ENCODE measurements around the gene ANKS6. TPM values are rescaled to one million over a fixed set of nuclear protein-coding genes. Genes with fewer than 3 reads are reported as not detected.

ANKS6 gene
- total and polyA plus RNA-seq, 2 of the 8 experiments (the other 6 are each of a cell fraction or from before 2014, with no cell fraction given) = 34.1 to 56.3 TPM

DNA sequence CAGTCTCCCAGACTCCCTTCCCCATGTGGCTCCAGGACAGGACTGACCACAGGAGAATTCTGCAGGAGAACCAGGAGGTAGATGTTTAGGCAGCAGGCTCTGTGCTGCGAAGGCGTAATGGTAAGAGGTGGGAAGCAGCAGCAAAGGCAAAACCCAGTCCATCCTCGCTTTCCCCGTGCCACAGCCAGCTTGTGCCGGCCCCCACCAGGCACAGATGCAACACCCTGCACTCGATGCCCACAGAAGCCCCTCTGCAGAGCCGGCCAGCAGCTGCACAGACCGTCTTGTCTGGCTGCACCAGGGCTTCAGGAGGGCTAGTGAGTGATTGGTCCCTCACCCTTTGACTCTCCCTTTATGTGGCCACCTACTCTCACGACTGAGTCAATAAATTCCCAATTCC is 28.0 kb downstream of the ANKS6 start:
- Histone ChIP-seq H2BK20ac (ENCODE audit: low read length) (no peak overlapping the region), H2AK5ac (ENCODE audit: low read depth, low read length) (no peak overlapping the region), H3K36me3 (ENCODE audit: control insufficient read depth in 2 of 4, insufficient read depth in 4 of 4, low read length in 3 of 4) (peaks cover 21 to 68% (median 46%) of the 10 kb centered on the region in 4 experiments; a peak in 7 of 8 replicates), H3K9me3 (ENCODE audit: insufficient read depth in 2 of 2, low read depth in 1 of 2, low read length in 1 of 2) (no peaks in the 10 kb centered on the region), H2BK12ac (ENCODE audit: low read depth, low read length) (no peak overlapping the region), H3K14ac (ENCODE audit: insufficient read length) (no peak overlapping the region), H3K18ac (ENCODE audit: extremely low read depth, low read length) (no peak overlapping the region), H3K27me3 (replicated peaks in 1 of 4; ENCODE audit: control insufficient read depth in 3 of 4, extremely low read depth in 1 of 4, insufficient read depth in 3 of 4, low read length in 3 of 4) (no peaks in the 10 kb centered on the region), H2BK15ac (ENCODE audit: low read length) (no peak overlapping the region), H4K20me1 (replicated peaks in 1 of 2; ENCODE audit: control insufficient read depth in 1 of 2, insufficient read depth in 2 of 2, low read length in 2 of 2) (peaks cover 0 to 9% of the 10 kb centered on the region in 2 experiments), H3K56ac (replicated peaks; ENCODE audit: insufficient read length, low read depth, low read length) (no peak overlapping the region), H2AFZ (ENCODE audit: low read length) (no peak overlapping the region), H3K27ac (ENCODE audit: low read depth, low read length) (no peak overlapping the region), H3K23me2 (ENCODE audit: low read depth, low read length) (no peaks in the 10 kb centered on the region), H3K4me3 (ENCODE audit: extremely low read depth in 1 of 4, insufficient read depth in 2 of 4, low read depth in 3 of 4, low read length in 4 of 4) (no peak overlapping the region), H3K4me2 (ENCODE audit: insufficient read depth in 1 of 2, low read depth in 2 of 2, low read length in 2 of 2) (no peak overlapping the region), H4K8ac (ENCODE audit: extremely low read depth, insufficient read depth, low read length) (no peak overlapping the region), H4K91ac (replicated peaks; ENCODE audit: insufficient read length, low read length) (no peak overlapping the region), H3K79me2 (ENCODE audit: control insufficient read depth in 1 of 2, insufficient read depth in 2 of 2, low read length in 2 of 2) (no peaks in the 10 kb centered on the region), H3K9ac (replicated peaks in 1 of 4; ENCODE audit: extremely low read depth in 1 of 4, low read depth in 3 of 4, low read length in 3 of 4) (no peak overlapping the region), H3K4ac (replicated peaks; ENCODE audit: insufficient read length, low read depth, low read length) (no peak overlapping the region), H2BK5ac (ENCODE audit: low read depth, low read length) (no peak overlapping the region), H2BK120ac (replicated peaks; ENCODE audit: low read depth, low read length) (no peak overlapping the region), H3K4me1 (replicated peaks in 1 of 4; ENCODE audit: control insufficient read depth in 3 of 4, insufficient read depth in 4 of 4, low read length in 3 of 4) (no peaks in the 10 kb centered on the region; a peak in 2 of 7 replicates), H3K79me1 (ENCODE audit: low read depth, low read length) (no peaks in the 10 kb centered on the region), H3K23ac (ENCODE audit: insufficient read length) (no peak overlapping the region), H4K5ac (ENCODE audit: insufficient read length, low read depth, low read length) (no peak overlapping the region)
- 85% methylated on average over 9 of the region's 9 CpGs; no CpG with 5 or more reads in 1 of the 2 experiments for WGBS, 2 experiments (ENCODE audit: extremely low coverage in 1 of 2, insufficient coverage in 1 of 2, insufficient read length in 1 of 2, insufficient replicate concordance in 2 of 2, low coverage in 1 of 2, low lambda C conversion rate in 2 of 2, missing lambda C conversion rate in 1 of 2)
- FAIRE-seq (no peak), DNase-seq (ENCODE audit: low read depth in 1 of 2, low spot score in 2 of 2) (peak in 1 of 2 experiments; percentile 23)
- ChIA-PET POLR2A (ENCODE audit: partially characterized antibody) (no interaction called here), CTCF (ENCODE audit: partially characterized antibody) (interaction anchor here (1.1 to 1.6 kb wide), 2 partner anchors 23 to 34 kb away, joined by 3 to 5 read pairs; no protein-coding TSS in a partner anchor)
- TF ChIP-seq, protein P1, sequence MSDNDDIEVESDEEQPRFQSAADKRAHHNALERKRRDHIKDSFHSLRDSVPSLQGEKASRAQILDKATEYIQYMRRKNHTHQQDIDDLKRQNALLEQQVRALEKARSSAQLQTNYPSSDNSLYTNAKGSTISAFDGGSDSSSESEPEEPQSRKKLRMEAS (IDR thresholded peaks at IDR 0.05) = no peak
- TF ChIP-seq RBBP5 (IDR thresholded peaks at IDR 0.05; ENCODE audit: borderline replicate concordance, low read depth, low read length) (no peak), KDM5A (IDR thresholded peaks at IDR 0.05; ENCODE audit: low read length) (no peak), KDM4A (IDR thresholded peaks at IDR 0.05; ENCODE audit: low read depth, low read length, severe bottlenecking) (no peak)

Data from H1 (cell line).